HK-2 (cell line): Measurements from ENCODE around the gene MRPS25.

Experiments
- DNase-seq: peaks from one replicate; pipeline ENCODE4 v3.0.0-alpha.2; 2018; ENCODE audit not compliant: unreplicated experiment

Gene MRPS25

GRCh38 chr3:15064835-15065549 lies at the start of gene MRPS25:
MRPS25 (minus strand) TSS chr3:15065315; CDS start chr3:15065194, 121 bp downstream.
- DNase-seq = peak; percentile 84

GRCh38 chr3:15113884-15114283 lies 48.8 kb upstream of the MRPS25 start:
- DNase-seq = no peak

GRCh38 chr3:15113471-15113870 lies 48.4 kb upstream of the MRPS25 start:
- no peak for DNase-seq

GRCh38 chr3:15112011-15112410 lies 46.9 kb upstream of the MRPS25 start:
- no peak for DNase-seq

GRCh38 chr3:15110206-15110605 lies 45.1 kb upstream of the MRPS25 start:
- no peak for DNase-seq

- no peak for DNase-seq
Measured at GRCh38 chr3:15108869-15109268, 43.8 kb upstream of the MRPS25 start.

GRCh38 chr3:15108082-15108545 lies 43.0 kb upstream of the MRPS25 start:
- DNase-seq = peak; percentile 54

- no peak for DNase-seq
Measured at GRCh38 chr3:15107075-15107947, 42.2 kb upstream of the MRPS25 start.

GRCh38 chr3:15102836-15103235 lies 37.7 kb upstream of the MRPS25 start:
- no peak for DNase-seq

- DNase-seq = no peak
Measured at GRCh38 chr3:15102256-15102655, 37.1 kb upstream of the MRPS25 start.

GRCh38 chr3:15099364-15100098 lies 34.4 kb upstream of the MRPS25 start:
- DNase-seq = peak; percentile 3

- peak; percentile 90 for DNase-seq
Measured at GRCh38 chr3:15098503-15099363, 33.6 kb upstream of the MRPS25 start, which contains the start of gene RBSN. RBSN (minus strand) TSS chr3:15099148; CDS start chr3:15096120, 3,028 bp downstream.

- peak; percentile 12 for DNase-seq
Measured at GRCh38 chr3:15097891-15098290, 32.8 kb upstream of the MRPS25 start.

GRCh38 chr3:15096046-15096445 lies 30.9 kb upstream of the MRPS25 start:
- DNase-seq = no peak

GRCh38 chr3:15094187-15094875 lies 29.2 kb upstream of the MRPS25 start:
- DNase-seq = no peak

GRCh38 chr3:15092686-15093085 lies 27.6 kb upstream of the MRPS25 start:
- DNase-seq = no peak

- no peak for DNase-seq
Measured at GRCh38 chr3:15091575-15091974, 26.5 kb upstream of the MRPS25 start.

- no peak for DNase-seq
Measured at GRCh38 chr3:15089201-15089600, 24.1 kb upstream of the MRPS25 start.

- no peak for DNase-seq
Measured at GRCh38 chr3:15086699-15087098, 21.6 kb upstream of the MRPS25 start.

- no peak for DNase-seq
Measured at GRCh38 chr3:15086263-15086662, 21.1 kb upstream of the MRPS25 start.
